Loucy (cell line): ENCODE results near the gene RPL12.

Source experiments
- H2AFZ ChIP-seq: fragments of 200-600 bp; sonication (generic); 2 replicates; pipeline ENCODE4 v1.6.0; 2016; ENCODE audit warnings: antibody characterized with exemption, mild to moderate bottlenecking, low read length, moderate library complexity
- H3F3A ChIP-seq: fragments of 200-600 bp; 2 replicates; pipeline ENCODE4 v1.6.0; 2016; ENCODE audit warnings: antibody characterized with exemption, low read depth, mild to moderate bottlenecking
- H3K27me3 ChIP-seq: fragments of 200-600 bp; sonication (generic); 2 replicates; pipeline ENCODE4 v1.6.1; 2014; ENCODE audit warnings: low read length, mild to moderate bottlenecking; ENCODE audit not compliant: insufficient read depth, poor library complexity, severe bottlenecking
- H3K36me3 ChIP-seq: fragments of 200-600 bp; sonication (generic); 2 replicates; pipeline ENCODE4 v1.6.1; 2016; ENCODE audit warnings: low read length; ENCODE audit not compliant: insufficient read depth
- H3K4me1 ChIP-seq: fragments of 200-600 bp; sonication (generic); 2 replicates; pipeline ENCODE4 v1.5.1; 2014; ENCODE audit warnings: low read length, mild to moderate bottlenecking; ENCODE audit not compliant: insufficient read depth, poor library complexity, severe bottlenecking
- H3K4me2 ChIP-seq: fragments of 200-600 bp; sonication (generic); 2 replicates; pipeline ENCODE4 v1.6.0; 2014; ENCODE audit warnings: antibody characterized with exemption, low read length, low read depth, mild to moderate bottlenecking; ENCODE audit not compliant: poor library complexity, severe bottlenecking
- H3K4me3 ChIP-seq: fragments of 200-600 bp; sonication (generic); 2 replicates; pipeline ENCODE4 v1.5.1; 2014; ENCODE audit warnings: low read length, mild to moderate bottlenecking, mixed read lengths; ENCODE audit not compliant: poor library complexity, severe bottlenecking
- H3K79me2 ChIP-seq: fragments of 200-600 bp; sonication (generic); 2 replicates; pipeline ENCODE4 v1.6.1; 2014; ENCODE audit warnings: low read length; ENCODE audit not compliant: insufficient read depth
- H3K9ac ChIP-seq: fragments of 200-600 bp; sonication (generic); 2 replicates; pipeline ENCODE4 v1.6.0; 2014; ENCODE audit warnings: mild to moderate bottlenecking, low read depth, low read length, moderate library complexity; ENCODE audit not compliant: poor library complexity, severe bottlenecking
- H3K9me2 ChIP-seq: fragments of 200-600 bp; sonication (generic); replicated peaks from 2 replicates; pipeline ENCODE4 v1.6.1; 2016; ENCODE audit warnings: low read depth, low read length, mixed read lengths
- H3K9me3 ChIP-seq: fragments of 200-600 bp; sonication (generic); 2 replicates; pipeline ENCODE4 v1.6.1; 2014; ENCODE audit warnings: mild to moderate bottlenecking, antibody characterized with exemption, low read length, low read depth; ENCODE audit not compliant: insufficient read depth
- H4K20me1 ChIP-seq: fragments of 200-600 bp; sonication (generic); 2 replicates; pipeline ENCODE4 v1.6.0; 2014; ENCODE audit warnings: antibody characterized with exemption, low read length, mild to moderate bottlenecking; ENCODE audit not compliant: insufficient read depth, poor library complexity, severe bottlenecking
- CTCF ChIP-seq: fragments of 200-600 bp; sonication (generic); conservative IDR thresholded peaks from 2 replicates; pipeline ENCODE4 v1.5.1; 2014; ENCODE audit warnings: mild to moderate bottlenecking, antibody characterized with exemption, low read length
- EZH2phosphoT487 ChIP-seq: fragments of 200-600 bp; IDR thresholded peaks from 2 replicates; pipeline ENCODE4 v1.6.1; 2018; ENCODE audit warnings: antibody characterized with exemption, mild to moderate bottlenecking, moderate library complexity, borderline replicate concordance

The RPL12 gene

GRCh38 chr9:127450830-127451607 is at the start of gene RPL12, which contains the start of gene LRSAM1:
Gene RPL12 (minus strand): TSS chr9:127451406. CDS start chr9:127451317, 89 bp downstream.
Gene LRSAM1 (plus strand): TSS chr9:127451510. CDS start chr9:127454528, 3,018 bp downstream.
- Histone ChIP-seq H3K9me2 (no peaks in the 10 kb centered on the region), H3K4me1 (peaks cover 33% of the 10 kb centered on the region), H3K36me3 (peaks cover 37% of the 10 kb centered on the region), H3K9ac (peak within 1 kb of the TSS; percentile 97), H3K4me3 (peak within 1 kb of the TSS; percentile 98), H3K79me2 (peaks cover 51% of the 10 kb centered on the region), H3K4me2 (peak within 1 kb of the TSS; percentile 99), H3K27me3 (peaks cover 9% of the 10 kb centered on the region), H2AFZ (peak within 1 kb of the TSS; percentile 97), H4K20me1 (peaks cover 39% of the 10 kb centered on the region), H3F3A (peaks cover 10% of the 10 kb centered on the region; the same call in 1 of the 2 replicates), H3K9me3 (no peaks in the 10 kb centered on the region)
- TF ChIP-seq CTCF (no peak), EZH2phosphoT487 (no peak)

- H3K27me3 ChIP-seq, result no peaks in the 10 kb centered on the region
- H3K36me3 ChIP-seq, result peaks cover 18% of the 10 kb centered on the region; the same call in 1 of the 2 replicates
- H3K4me2 ChIP-seq, result no peak overlapping the region
- no peak overlapping the region for H3K4me3 ChIP-seq
- no peaks in the 10 kb centered on the region for H3F3A ChIP-seq
- no peak for TF ChIP-seq EZH2phosphoT487
- no peak for TF ChIP-seq CTCF
- no peak overlapping the region for H2AFZ ChIP-seq
- no peak overlapping the region for H3K9ac ChIP-seq
- no peaks in the 10 kb centered on the region for H3K9me2 ChIP-seq
- peaks cover 5% of the 10 kb centered on the region for H3K4me1 ChIP-seq
- no peaks in the 10 kb centered on the region for H4K20me1 ChIP-seq
- no peaks in the 10 kb centered on the region for H3K9me3 ChIP-seq
- H3K79me2 ChIP-seq, result no peaks in the 10 kb centered on the region
Measured at GRCh38 chr9:127500862-127501261, 49.7 kb upstream of the RPL12 start.

GRCh38 chr9:127500399-127500798 is 49.2 kb upstream of the RPL12 start:
- H2AFZ ChIP-seq, result no peak overlapping the region
- no peaks in the 10 kb centered on the region for H3K79me2 ChIP-seq
- no peaks in the 10 kb centered on the region for H3K9me2 ChIP-seq
- H3F3A ChIP-seq, result no peaks in the 10 kb centered on the region
- no peak overlapping the region for H3K4me3 ChIP-seq
- H3K4me2 ChIP-seq, result no peak overlapping the region
- H3K4me1 ChIP-seq, result peaks cover 10% of the 10 kb centered on the region
- H3K9me3 ChIP-seq, result no peaks in the 10 kb centered on the region
- H3K36me3 ChIP-seq, result peaks cover 18% of the 10 kb centered on the region; the same call in 1 of the 2 replicates
- H4K20me1 ChIP-seq, result no peaks in the 10 kb centered on the region
- TF ChIP-seq CTCF (no peak), EZH2phosphoT487 (no peak)
- H3K9ac ChIP-seq, result no peak overlapping the region
- no peaks in the 10 kb centered on the region for H3K27me3 ChIP-seq
